PC-9 (cell line): ENCODE measurements around the gene RNF187.

Source experiments
- EZH2 ChIP-seq: fragments of 200-600 bp; sonication (generic); IDR thresholded peaks from 2 replicates; pipeline ENCODE4 v1.8.0; 2017; ENCODE audit warnings: antibody characterized with exemption, low read depth
- TF ChIP-seq, protein P1 (sequence below): fragments of 200-600 bp; sonication (generic); conservative IDR thresholded peaks from 2 replicates; pipeline ENCODE4 v1.6.1; 2017; ENCODE audit warnings: mixed run types, antibody characterized with exemption, mild to moderate bottlenecking, moderate library complexity

DNA sequence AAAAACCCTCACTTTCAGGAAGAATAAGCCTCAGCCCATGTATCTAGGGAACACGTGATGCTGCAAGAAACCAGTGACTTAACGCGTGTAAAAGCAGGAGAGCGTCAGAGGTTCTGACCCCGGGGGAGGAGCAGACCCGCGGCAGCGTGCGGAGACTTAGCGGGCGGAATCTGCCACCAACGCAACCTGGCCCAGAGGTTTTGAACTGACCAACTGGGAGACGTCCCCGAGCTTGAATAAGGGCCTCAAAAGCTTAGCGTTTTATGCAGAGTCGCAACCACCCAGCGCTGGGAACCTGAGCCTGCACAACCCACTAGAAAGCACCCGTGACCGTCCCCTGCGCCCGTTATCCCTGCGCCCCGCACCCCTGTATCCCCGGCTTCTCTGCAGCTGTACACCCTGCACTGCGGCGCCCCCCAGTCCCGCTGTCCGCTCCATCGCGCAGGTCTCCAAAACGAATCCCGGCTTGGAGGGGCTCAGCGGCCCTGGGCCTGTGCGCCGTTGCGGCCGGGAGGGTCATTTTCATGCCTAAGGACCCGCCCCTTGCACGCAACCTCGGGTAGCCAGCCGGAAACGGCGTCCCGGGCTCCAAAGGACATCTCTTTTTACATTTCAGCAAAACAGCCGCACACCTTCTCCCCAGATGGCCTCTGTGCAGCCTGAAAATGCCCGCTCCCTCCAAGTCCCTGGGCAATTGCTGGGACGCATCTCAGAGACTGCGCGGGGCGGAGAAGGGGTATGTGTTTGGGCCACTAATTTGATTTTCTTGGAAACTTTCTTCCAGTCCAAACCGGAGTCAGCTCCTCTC is 41.1 kb upstream of the RNF187 start:
- TF ChIP-seq, protein P1, sequence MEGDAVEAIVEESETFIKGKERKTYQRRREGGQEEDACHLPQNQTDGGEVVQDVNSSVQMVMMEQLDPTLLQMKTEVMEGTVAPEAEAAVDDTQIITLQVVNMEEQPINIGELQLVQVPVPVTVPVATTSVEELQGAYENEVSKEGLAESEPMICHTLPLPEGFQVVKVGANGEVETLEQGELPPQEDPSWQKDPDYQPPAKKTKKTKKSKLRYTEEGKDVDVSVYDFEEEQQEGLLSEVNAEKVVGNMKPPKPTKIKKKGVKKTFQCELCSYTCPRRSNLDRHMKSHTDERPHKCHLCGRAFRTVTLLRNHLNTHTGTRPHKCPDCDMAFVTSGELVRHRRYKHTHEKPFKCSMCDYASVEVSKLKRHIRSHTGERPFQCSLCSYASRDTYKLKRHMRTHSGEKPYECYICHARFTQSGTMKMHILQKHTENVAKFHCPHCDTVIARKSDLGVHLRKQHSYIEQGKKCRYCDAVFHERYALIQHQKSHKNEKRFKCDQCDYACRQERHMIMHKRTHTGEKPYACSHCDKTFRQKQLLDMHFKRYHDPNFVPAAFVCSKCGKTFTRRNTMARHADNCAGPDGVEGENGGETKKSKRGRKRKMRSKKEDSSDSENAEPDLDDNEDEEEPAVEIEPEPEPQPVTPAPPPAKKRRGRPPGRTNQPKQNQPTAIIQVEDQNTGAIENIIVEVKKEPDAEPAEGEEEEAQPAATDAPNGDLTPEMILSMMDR: no peak
- no peak for TF ChIP-seq EZH2
